Neural progenitor cell (in vitro differentiated cells): ENCODE results near the gene SMG7. TPM values are rescaled to one million over a fixed set of nuclear protein-coding genes. Genes with fewer than 3 reads are reported as not detected.
A peak's percentile ranks its signal among the peaks of the same experiment; 100 is the strongest.

ENCODE experiments used
- DNase-seq: peaks from one replicate; pipeline ENCODE4 v3.0.0-alpha.2; 2016; ENCODE audit warnings: low spot score
- H2AFZ ChIP-seq: fragments of 200-600 bp; sonication (generic); replicated peaks from 2 replicates; pipeline ENCODE4 v1.6.1; 2016; ENCODE audit warnings: antibody characterized with exemption
- H3F3A ChIP-seq: fragments of 200-600 bp; sonication (generic); 2 replicates; pipeline ENCODE4 v1.6.1; 2016; ENCODE audit warnings: antibody characterized with exemption, low read depth
- H3K27ac ChIP-seq: fragments of 200-600 bp; sonication (generic); 2 replicates; pipeline ENCODE4 v1.5.1; 2016; ENCODE audit warnings: mild to moderate bottlenecking
- H3K27me3 ChIP-seq: fragments of 200-600 bp; sonication (generic); 2 replicates; pipeline ENCODE4 v1.6.1; 2016; ENCODE audit warnings: mild to moderate bottlenecking, moderate library complexity
- H3K36me3 ChIP-seq: fragments of 200-600 bp; sonication (generic); 2 replicates; pipeline ENCODE4 v1.5.1; 2016
- H3K4me1 ChIP-seq: fragments of 200-600 bp; sonication (generic); 2 replicates; pipeline ENCODE4 v1.6.1; 2016; ENCODE audit warnings: mixed run types
- H3K4me2 ChIP-seq: fragments of 200-600 bp; sonication (generic); 2 replicates; pipeline ENCODE4 v1.6.1; 2016
- H3K4me3 ChIP-seq: fragments of 200-600 bp; sonication (generic); 2 replicates; pipeline ENCODE4 v1.5.1; 2016
- H3K79me2 ChIP-seq: fragments of 200-600 bp; sonication (generic); 2 replicates; pipeline ENCODE4 v1.6.1; 2016; ENCODE audit warnings: low read depth
- H3K9ac ChIP-seq: fragments of 200-600 bp; sonication (generic); 2 replicates; pipeline ENCODE4 v1.6.1; 2016
- H3K9me3 ChIP-seq: fragments of 200-600 bp; sonication (generic); 2 replicates; pipeline ENCODE4 v1.5.1; 2016; ENCODE audit warnings: low read depth
- H4K20me1 ChIP-seq: fragments of 200-600 bp; sonication (generic); 2 replicates; pipeline ENCODE4 v1.6.1; 2016; ENCODE audit warnings: low read depth
- H3K27ac Mint-ChIP-seq: 3 replicates; pipeline ENCODE4 v1.8.0; 2021; ENCODE audit warnings: mixed read lengths
- H3K27me3 Mint-ChIP-seq: 2 replicates; pipeline ENCODE4 v1.8.0; 2022; ENCODE audit warnings: low read depth, mild to moderate bottlenecking, inconsistent platforms, moderate library complexity, mixed read lengths; ENCODE audit not compliant: insufficient read depth
- H3K36me3 Mint-ChIP-seq: 3 replicates; pipeline ENCODE4 v1.8.0; 2021; ENCODE audit warnings: mixed read lengths
- H3K4me1 Mint-ChIP-seq: 3 replicates; pipeline ENCODE4 v1.8.0; 2021; ENCODE audit warnings: mixed read lengths
- H3K4me3 Mint-ChIP-seq: 3 replicates; pipeline ENCODE4 v1.8.0; 2021; ENCODE audit warnings: mild to moderate bottlenecking, moderate library complexity, mixed read lengths
- H3K9me3 Mint-ChIP-seq: 3 replicates; pipeline ENCODE4 v1.8.0; 2020; ENCODE audit warnings: mixed read lengths
- CTCF ChIP-seq: fragments of 200-600 bp; sonication (generic); IDR thresholded peaks from 2 replicates; pipeline ENCODE4 v1.5.1; 2017; ENCODE audit warnings: antibody characterized with exemption, mild to moderate bottlenecking
- EZH2 ChIP-seq: fragments of 200-600 bp; sonication (generic); IDR thresholded peaks from 2 replicates; pipeline ENCODE4 v1.6.1; 2017; ENCODE audit warnings: antibody characterized with exemption, mild to moderate bottlenecking, moderate library complexity
- EZH2phosphoT487 ChIP-seq: fragments of 200-600 bp; sonication (generic); IDR thresholded peaks from 2 replicates; pipeline ENCODE4 v1.6.1; 2017; ENCODE audit warnings: antibody characterized with exemption
- total RNA-seq: library from RNA; depleted of rRNA; stranded (reverse); fragments of >200 nt; gene quantifications from 2 replicates; pipeline ENCODE4 v1.2.3, GENCODE V29; 2015; ENCODE audit warnings: low replicate concordance

Gene SMG7
- total RNA-seq, 1 donor from 2014 or later: 33.5 TPM

- H3K9me3 ChIP-seq: no peaks in the 10 kb centered on the region
- H3K4me1 ChIP-seq: peaks cover 25% of the 10 kb centered on the region
- no peak overlapping the region for H3K9ac ChIP-seq
- peaks cover 29% of the 10 kb centered on the region for H4K20me1 ChIP-seq
- no peak overlapping the region for H2AFZ ChIP-seq
- no peak overlapping the region for H3K27ac ChIP-seq
- H3K4me3 ChIP-seq: no peak overlapping the region
- TF ChIP-seq CTCF: peak; percentile 68
- no peak for TF ChIP-seq EZH2phosphoT487
- Mint-ChIP-seq H3K4me3 (no peak overlapping the region), H3K4me1 (peaks cover 34% of the 10 kb centered on the region), H3K36me3 (peaks cover 32% of the 10 kb centered on the region), H3K27me3 (no peaks in the 10 kb centered on the region), H3K9me3 (no peaks in the 10 kb centered on the region), H3K27ac (no peak overlapping the region)
- peaks cover 72% of the 10 kb centered on the region for H3F3A ChIP-seq
- H3K79me2 ChIP-seq: no peaks in the 10 kb centered on the region
- peaks cover 43% of the 10 kb centered on the region for H3K36me3 ChIP-seq
- no peak overlapping the region for H3K4me2 ChIP-seq
- no peaks in the 10 kb centered on the region for H3K27me3 ChIP-seq
- DNase-seq: peak; percentile 60
These were observed 71.4 kb downstream of the SMG7 start for GRCh38 chr1:183543619-183544204.

DNA sequence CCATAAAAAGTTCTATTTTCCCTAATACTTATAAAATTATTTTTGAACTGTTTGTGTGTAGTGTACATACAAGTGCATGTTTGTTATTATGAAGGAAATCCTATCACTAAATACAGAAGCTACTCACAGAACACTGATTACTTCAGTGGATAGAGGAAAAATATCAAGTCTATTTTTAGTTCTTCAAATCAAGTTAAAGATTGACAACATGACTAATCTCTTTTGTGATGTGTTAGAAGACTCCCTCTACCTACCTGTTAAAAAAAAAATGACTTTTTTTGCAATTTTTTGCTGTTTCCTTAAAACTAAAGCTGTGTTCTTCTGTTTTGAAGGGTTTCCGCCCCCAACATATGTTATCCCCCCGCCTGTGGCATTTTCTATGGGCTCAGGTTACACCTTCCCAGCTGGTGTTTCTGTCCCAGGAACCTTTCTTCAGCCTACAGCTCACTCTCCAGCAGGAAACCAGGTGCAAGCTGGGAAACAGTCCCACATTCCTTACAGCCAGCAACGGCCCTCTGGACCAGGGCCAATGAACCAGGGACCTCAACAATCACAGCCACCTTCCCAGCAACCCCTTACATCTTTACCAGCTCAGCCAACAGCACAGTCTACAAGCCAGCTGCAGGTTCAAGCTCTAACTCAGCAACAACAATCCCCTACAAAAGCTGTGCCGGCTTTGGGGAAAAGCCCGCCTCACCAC lies 72.4 kb downstream of the SMG7 start:
- Mint-ChIP-seq H3K4me1 (peaks cover 39% of the 10 kb centered on the region), H3K27ac (no peak overlapping the region), H3K27me3 (no peaks in the 10 kb centered on the region), H3K36me3 (peaks cover 34% of the 10 kb centered on the region), H3K9me3 (no peaks in the 10 kb centered on the region), H3K4me3 (no peak overlapping the region)
- H3K9me3 ChIP-seq: no peaks in the 10 kb centered on the region
- DNase-seq: peak; percentile 4
- no peak overlapping the region for H3K27ac ChIP-seq
- no peak overlapping the region for H3K9ac ChIP-seq
- no peaks in the 10 kb centered on the region for H3K79me2 ChIP-seq
- no peak overlapping the region for H3K4me3 ChIP-seq
- H4K20me1 ChIP-seq: peaks cover 39% of the 10 kb centered on the region
- no peaks in the 10 kb centered on the region for H3K27me3 ChIP-seq
- H3F3A ChIP-seq: peaks cover 72% of the 10 kb centered on the region
- no peak overlapping the region for H3K4me2 ChIP-seq
- H3K4me1 ChIP-seq: peaks cover 33% of the 10 kb centered on the region
- TF ChIP-seq EZH2phosphoT487 (no peak), CTCF (no peak), EZH2 (no peak)
- peaks cover 48% of the 10 kb centered on the region for H3K36me3 ChIP-seq
- H2AFZ ChIP-seq: no peak overlapping the region

- no peak for DNase-seq
- no peaks in the 10 kb centered on the region for H3K79me2 ChIP-seq
- H3K4me1 ChIP-seq: peaks cover 33% of the 10 kb centered on the region
- H3F3A ChIP-seq: peaks cover 64% of the 10 kb centered on the region
- Mint-ChIP-seq H3K36me3 (peaks cover 36% of the 10 kb centered on the region), H3K9me3 (no peaks in the 10 kb centered on the region), H3K27ac (peak overlapping the region; percentile 3), H3K4me1 (peaks cover 39% of the 10 kb centered on the region), H3K4me3 (no peak overlapping the region), H3K27me3 (no peaks in the 10 kb centered on the region)
- peaks cover 37% of the 10 kb centered on the region for H3K36me3 ChIP-seq
- H3K27ac ChIP-seq: peak overlapping the region; percentile 56
- H4K20me1 ChIP-seq: peaks cover 39% of the 10 kb centered on the region
- H2AFZ ChIP-seq: no peak overlapping the region
- no peaks in the 10 kb centered on the region for H3K27me3 ChIP-seq
- no peak for TF ChIP-seq EZH2
- TF ChIP-seq CTCF: no peak
- no peak for TF ChIP-seq EZH2phosphoT487
- H3K9me3 ChIP-seq: no peaks in the 10 kb centered on the region
- no peak overlapping the region for H3K4me3 ChIP-seq
- H3K4me2 ChIP-seq: no peak overlapping the region
- H3K9ac ChIP-seq: no peak overlapping the region
These were observed 74.1 kb downstream of the SMG7 start for GRCh38 chr1:183546427-183546826.
